Astrocyte (in vitro differentiated cells and primary cell): ENCODE results near the gene MICAL3. TPM values are rescaled to one million over a fixed set of nuclear protein-coding genes. Genes with fewer than 3 reads are reported as not detected.
A peak's percentile ranks its signal among the peaks of the same experiment; 100 is the strongest.

Experiments
- DNase-seq: peaks from one replicate; pipeline ENCODE4 v3.0.0-alpha.2; 2010; ENCODE audit warnings: low read depth
- FAIRE-seq: peaks from 2 replicates; lab custom pipeline; 2011; peaks lifted over from hg19 to GRCh38; lab: Jason Lieb, UNC
- H2AFZ ChIP-seq: 2 replicates; pipeline ENCODE4 v1.6.0; 2012; ENCODE audit warnings: low read depth, low read length, inconsistent platforms
- H3K27ac ChIP-seq: 2 replicates; pipeline ENCODE4 v1.5.1; 2011; ENCODE audit warnings: low read depth, low read length, inconsistent platforms
- H3K27me3 ChIP-seq: 2 replicates; pipeline ENCODE4 v1.6.0; 2011; ENCODE audit warnings: low read length, inconsistent platforms; ENCODE audit not compliant: insufficient read depth
- H3K36me3 ChIP-seq: 2 replicates; pipeline ENCODE4 v1.5.1; 2011; ENCODE audit warnings: low read length, inconsistent platforms; ENCODE audit not compliant: insufficient read depth
- H3K4me1 ChIP-seq: 2 replicates; pipeline ENCODE4 v1.5.1; 2011; ENCODE audit warnings: low read length, inconsistent platforms; ENCODE audit not compliant: insufficient read depth
- H3K4me2 ChIP-seq: 2 replicates; pipeline ENCODE4 v1.6.0; 2012; ENCODE audit warnings: low read length, inconsistent platforms
- H3K4me3 ChIP-seq: 2 replicates; pipeline ENCODE4 v1.5.1; 2011; ENCODE audit warnings: low read depth, mild to moderate bottlenecking, low read length, inconsistent platforms; ENCODE audit not compliant: insufficient read depth
- H3K79me2 ChIP-seq: 2 replicates; pipeline ENCODE4 v1.6.0; 2012; ENCODE audit warnings: mild to moderate bottlenecking, low read length, inconsistent platforms; ENCODE audit not compliant: insufficient read depth
- H3K9ac ChIP-seq: 2 replicates; pipeline ENCODE4 v1.6.0; 2012; ENCODE audit warnings: mild to moderate bottlenecking, low read length, inconsistent platforms
- H3K9me3 ChIP-seq: 2 replicates; pipeline ENCODE4 v1.5.1; 2012; ENCODE audit warnings: low read depth, mild to moderate bottlenecking, low read length, inconsistent platforms; ENCODE audit not compliant: insufficient read depth
- H4K20me1 ChIP-seq: 2 replicates; pipeline ENCODE4 v1.6.0; 2012; ENCODE audit warnings: low read length, inconsistent platforms; ENCODE audit not compliant: insufficient read depth
- H3K27ac Mint-ChIP-seq: one replicate; pipeline ENCODE4 v1.8.0; 2021; ENCODE audit warnings: mild to moderate bottlenecking, mixed read lengths; ENCODE audit not compliant: unreplicated experiment
- H3K27me3 Mint-ChIP-seq: one replicate; pipeline ENCODE4 v1.8.0; 2021; ENCODE audit warnings: low read depth, mixed read lengths; ENCODE audit not compliant: unreplicated experiment
- H3K36me3 Mint-ChIP-seq: one replicate; pipeline ENCODE4 v1.8.0; 2021; ENCODE audit warnings: low read depth, mixed read lengths; ENCODE audit not compliant: unreplicated experiment
- H3K4me1 Mint-ChIP-seq: one replicate; pipeline ENCODE4 v1.8.0; 2021; ENCODE audit warnings: low read depth, mixed read lengths; ENCODE audit not compliant: unreplicated experiment
- H3K4me3 Mint-ChIP-seq: one replicate; pipeline ENCODE4 v1.8.0; 2021; ENCODE audit warnings: mild to moderate bottlenecking, moderate library complexity, mixed read lengths; ENCODE audit not compliant: unreplicated experiment
- H3K9me3 Mint-ChIP-seq: one replicate; pipeline ENCODE4 v1.8.0; 2021; ENCODE audit warnings: mild to moderate bottlenecking, mixed read lengths; ENCODE audit not compliant: unreplicated experiment
- EZH2 ChIP-seq: IDR thresholded peaks from 2 replicates; pipeline ENCODE4 v1.6.1; 2012; ENCODE audit warnings: mild to moderate bottlenecking, low read length, inconsistent platforms; ENCODE audit not compliant: insufficient read depth
- total RNA-seq: library from RNA; stranded (reverse); gene quantifications from 2 replicates; pipeline ENCODE4 v1.2.1, GENCODE V29; 2021
- TF ChIP-seq, protein P1 (sequence below): IDR thresholded peaks from 2 replicates; pipeline ENCODE4 v1.5.1; 2011; ENCODE audit warnings: low read depth, mild to moderate bottlenecking, inconsistent platforms, low read length, moderate library complexity; ENCODE audit not compliant: insufficient read depth

Gene MICAL3
- total RNA-seq, 1 donor from 2014 or later, result 113 TPM

DNA sequence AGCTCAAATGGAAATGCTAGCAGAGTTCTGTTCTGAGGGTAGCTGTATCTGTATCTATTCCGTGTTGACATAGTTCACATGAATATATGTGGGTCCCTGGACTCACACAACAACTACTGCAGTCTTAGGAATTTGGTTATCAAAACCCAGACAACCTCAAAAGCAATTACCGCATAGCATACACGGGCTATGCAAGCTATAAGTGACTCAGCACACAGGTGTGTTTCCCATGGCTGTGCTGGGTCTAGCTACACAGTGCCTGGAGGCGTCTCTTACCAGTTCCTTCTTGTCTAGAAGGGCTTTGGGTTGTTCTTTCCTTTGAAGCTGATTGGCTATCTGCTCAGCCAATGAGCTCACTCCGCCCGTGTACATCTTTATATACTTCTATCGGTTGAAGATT, 151.9 kb downstream of the MICAL3 start:
- DNase-seq (peak; percentile 63), FAIRE-seq (no peak)
- Histone ChIP-seq H3K4me1 (no peaks in the 10 kb centered on the region), H3K9me3 (no peaks in the 10 kb centered on the region), H4K20me1 (peaks cover 41% of the 10 kb centered on the region), H3K79me2 (no peaks in the 10 kb centered on the region), H2AFZ (no peak overlapping the region), H3K27me3 (no peaks in the 10 kb centered on the region), H3K36me3 (peaks cover 18% of the 10 kb centered on the region), H3K4me2 (no peak overlapping the region), H3K4me3 (no peak overlapping the region), H3K9ac (no peak overlapping the region), H3K27ac (no peak overlapping the region)
- H3K4me1 Mint-ChIP-seq, result peaks cover 1% of the 10 kb centered on the region
- no peaks in the 10 kb centered on the region for H3K27me3 Mint-ChIP-seq
- H3K27ac Mint-ChIP-seq, result peak overlapping the region; percentile 66
- TF ChIP-seq EZH2, result no peak
- TF ChIP-seq, protein P1, sequence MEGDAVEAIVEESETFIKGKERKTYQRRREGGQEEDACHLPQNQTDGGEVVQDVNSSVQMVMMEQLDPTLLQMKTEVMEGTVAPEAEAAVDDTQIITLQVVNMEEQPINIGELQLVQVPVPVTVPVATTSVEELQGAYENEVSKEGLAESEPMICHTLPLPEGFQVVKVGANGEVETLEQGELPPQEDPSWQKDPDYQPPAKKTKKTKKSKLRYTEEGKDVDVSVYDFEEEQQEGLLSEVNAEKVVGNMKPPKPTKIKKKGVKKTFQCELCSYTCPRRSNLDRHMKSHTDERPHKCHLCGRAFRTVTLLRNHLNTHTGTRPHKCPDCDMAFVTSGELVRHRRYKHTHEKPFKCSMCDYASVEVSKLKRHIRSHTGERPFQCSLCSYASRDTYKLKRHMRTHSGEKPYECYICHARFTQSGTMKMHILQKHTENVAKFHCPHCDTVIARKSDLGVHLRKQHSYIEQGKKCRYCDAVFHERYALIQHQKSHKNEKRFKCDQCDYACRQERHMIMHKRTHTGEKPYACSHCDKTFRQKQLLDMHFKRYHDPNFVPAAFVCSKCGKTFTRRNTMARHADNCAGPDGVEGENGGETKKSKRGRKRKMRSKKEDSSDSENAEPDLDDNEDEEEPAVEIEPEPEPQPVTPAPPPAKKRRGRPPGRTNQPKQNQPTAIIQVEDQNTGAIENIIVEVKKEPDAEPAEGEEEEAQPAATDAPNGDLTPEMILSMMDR, result no peak
- H3K9me3 Mint-ChIP-seq, result no peaks in the 10 kb centered on the region
- peaks cover 32% of the 10 kb centered on the region for H3K36me3 Mint-ChIP-seq
- no peak overlapping the region for H3K4me3 Mint-ChIP-seq

DNA sequence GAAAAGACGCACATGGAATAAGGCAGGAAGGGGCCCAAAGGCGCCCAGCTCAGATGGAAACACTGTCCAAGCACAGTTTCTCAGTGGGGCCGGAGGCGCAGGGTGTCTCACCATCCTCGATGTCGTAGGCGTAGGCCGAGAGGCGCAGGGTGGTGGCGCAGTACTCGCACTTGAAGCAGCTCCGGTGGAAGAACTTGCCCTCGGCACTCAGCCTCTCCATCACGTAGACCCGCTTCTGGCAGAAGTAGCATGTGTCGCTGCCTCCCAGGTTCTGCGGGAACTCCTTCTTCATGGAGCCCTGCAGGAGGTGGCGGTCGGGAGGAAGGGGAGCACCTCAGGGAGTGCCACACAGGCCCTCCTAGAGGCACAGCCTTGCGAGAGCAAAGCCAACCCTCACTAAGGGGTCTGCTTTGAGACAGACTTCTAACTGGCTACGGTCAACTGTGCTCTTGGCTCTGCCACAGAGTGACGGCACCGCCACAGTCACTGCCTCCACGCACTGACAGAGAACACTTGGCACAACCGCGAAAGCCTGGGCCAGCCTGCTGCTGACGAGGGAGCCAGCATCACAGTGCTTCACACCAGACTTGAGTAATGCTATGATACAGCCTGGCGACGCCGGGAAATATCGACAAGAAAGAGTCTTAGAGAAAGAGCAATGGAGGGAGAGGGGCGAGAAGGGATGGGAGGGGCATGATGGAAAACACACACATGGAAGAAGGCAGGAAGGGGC, 152.5 kb downstream of the MICAL3 start:
- Mint-ChIP-seq H3K4me3 (no peak overlapping the region), H3K27ac (peak overlapping the region; percentile 66), H3K4me1 (peaks cover 1% of the 10 kb centered on the region), H3K9me3 (no peaks in the 10 kb centered on the region), H3K36me3 (peaks cover 32% of the 10 kb centered on the region), H3K27me3 (no peaks in the 10 kb centered on the region)
- Histone ChIP-seq H3K4me3 (no peak overlapping the region), H3K36me3 (peaks cover 18% of the 10 kb centered on the region), H3K4me1 (no peaks in the 10 kb centered on the region), H2AFZ (no peak overlapping the region), H3K9me3 (no peaks in the 10 kb centered on the region), H3K27me3 (no peaks in the 10 kb centered on the region), H4K20me1 (peaks cover 37% of the 10 kb centered on the region), H3K4me2 (no peak overlapping the region), H3K9ac (no peak overlapping the region), H3K79me2 (no peaks in the 10 kb centered on the region), H3K27ac (no peak overlapping the region)
- DNase-seq, result no peak
- TF ChIP-seq, protein P1, result no peak
- TF ChIP-seq EZH2, result no peak
- no peak for FAIRE-seq

DNA sequence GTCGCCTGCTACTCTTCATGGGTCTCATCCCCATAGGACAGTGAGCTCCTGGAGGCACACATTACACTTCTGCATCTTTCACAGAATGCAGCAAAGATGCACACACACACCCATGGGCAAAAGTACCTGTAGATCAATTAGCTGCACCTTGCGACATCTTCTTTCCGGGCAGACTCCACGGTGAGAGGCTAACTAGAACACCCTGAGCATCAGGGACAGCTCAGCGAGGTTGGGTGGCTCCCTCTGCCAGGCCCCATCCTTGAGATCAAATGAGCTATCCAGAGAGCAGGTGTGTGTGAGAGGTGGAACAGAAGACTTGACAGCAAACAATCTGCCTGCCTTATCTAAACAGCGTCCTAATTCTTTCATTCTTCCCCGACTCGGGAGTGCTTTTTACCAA, 154.0 kb downstream of the MICAL3 start:
- FAIRE-seq (no peak), DNase-seq (no peak)
- Histone ChIP-seq H2AFZ (no peak overlapping the region), H3K9ac (no peak overlapping the region), H3K27me3 (no peaks in the 10 kb centered on the region), H3K4me3 (no peak overlapping the region), H3K36me3 (peaks cover 21% of the 10 kb centered on the region), H3K4me2 (no peak overlapping the region), H3K9me3 (no peaks in the 10 kb centered on the region), H3K4me1 (no peaks in the 10 kb centered on the region), H4K20me1 (peaks cover 27% of the 10 kb centered on the region), H3K79me2 (no peaks in the 10 kb centered on the region), H3K27ac (no peak overlapping the region)
- no peaks in the 10 kb centered on the region for H3K9me3 Mint-ChIP-seq
- TF ChIP-seq, protein P1, result no peak
- TF ChIP-seq EZH2, result no peak
- H3K4me3 Mint-ChIP-seq, result no peak overlapping the region
- peaks cover 3% of the 10 kb centered on the region for H3K4me1 Mint-ChIP-seq
- no peaks in the 10 kb centered on the region for H3K27me3 Mint-ChIP-seq
- peaks cover 32% of the 10 kb centered on the region for H3K36me3 Mint-ChIP-seq
- no peak overlapping the region for H3K27ac Mint-ChIP-seq
